Occipital lobe (tissue), 2 donors: ENCODE measurements around the gene GINS3. TPM values are rescaled to one million over a fixed set of nuclear protein-coding genes. Genes with fewer than 3 reads are reported as not detected.

Source experiments
- small RNA-seq: library from RNA; depleted of rRNA; stranded (forward); fragments of <200 nt; gene quantifications from one replicate; pipeline ENCODE3, GENCODE V24; 2014
- total RNA-seq: library from RNA; depleted of rRNA; stranded (reverse); fragments of >200 nt; gene quantifications from one replicate; pipeline ENCODE4 v1.2.3, GENCODE V29; 2014

GINS3 gene
- total RNA-seq, 1 donor from 2014 or later = 2.3 TPM

Small RNAs within 50 kb of the gene (small RNA-seq; reads per million reads assigned to genes)
- gene RNU6-1110P = not detected
- gene RNU6-269P = not detected

Other genes starting within 250 kb of the GINS3 start
- 19.0 TPM for gene CSNK2A2, start 194.4 kb upstream of the GINS3 start, total RNA-seq
- gene PRSS54, start 97.4 kb upstream of the GINS3 start, total RNA-seq = not detected
- 217 TPM for gene NDRG4, start 107.7 kb downstream of the GINS3 start, total RNA-seq
- 21.5 TPM for gene SETD6, start 123.0 kb downstream of the GINS3 start, total RNA-seq
- gene CNOT1, start 237.4 kb downstream of the GINS3 start, total RNA-seq = 81.6 TPM